Thoracic aorta (tissue), 2 donors: ENCODE results near the gene SDHAF1. TPM values are rescaled to one million over a fixed set of nuclear protein-coding genes. Genes with fewer than 3 reads are reported as not detected.

ENCODE experiments used
- ATAC-seq: fragments of 150-250 bp; one replicate; pipeline ENCODE4 v1.8.0; 2017; ENCODE audit warnings: low read depth; ENCODE audit not compliant: insufficient number of reproducible peaks, low FRiP score
- DNase-seq: peaks from one replicate; pipeline ENCODE4 v3.0.0-alpha.2; 2020; ENCODE audit warnings: low spot score
- H3K27ac ChIP-seq, 2 donors: fragments of 200-600 bp; sonication (generic); 1 replicate in 1 of 2; 2 replicates in 1 of 2; pipeline ENCODE4 v1.5.1; 2016; ENCODE audit warnings: mild to moderate bottlenecking in 2 of 2, moderate library complexity in 2 of 2
- H3K27me3 ChIP-seq: fragments of 200-600 bp; sonication (generic); replicated peaks from 2 replicates; pipeline ENCODE4 v1.6.0; 2016; ENCODE audit warnings: mild to moderate bottlenecking; ENCODE audit not compliant: insufficient read depth
- H3K36me3 ChIP-seq: fragments of 200-600 bp; sonication (generic); one replicate; pipeline ENCODE4 v1.5.1; 2016
- H3K4me1 ChIP-seq, 2 donors: fragments of 200-600 bp; sonication (generic); 1 replicate in 1 of 2; 2 replicates in 1 of 2; pipeline versions ENCODE4 v1.5.1 to v1.6.0; 2016; ENCODE audit warnings: low read depth in 2 of 2, mild to moderate bottlenecking in 1 of 2; ENCODE audit not compliant: control insufficient read depth in 1 of 2
- H3K4me3 ChIP-seq: fragments of 200-600 bp; sonication (generic); 2 replicates; pipeline ENCODE4 v1.5.1; 2016; ENCODE audit warnings: mild to moderate bottlenecking
- H3K9me3 ChIP-seq: fragments of 200-600 bp; sonication (generic); 2 replicates; pipeline ENCODE4 v1.5.1; 2016
- CTCF ChIP-seq: fragments of 200-600 bp; sonication (generic); IDR thresholded peaks from one replicate; pipeline ENCODE4 v1.5.1; 2019; ENCODE audit warnings: antibody characterized with exemption
- total RNA-seq, 2 donors: library from RNA; depleted of rRNA; stranded (reverse); fragments of >200 nt; gene quantifications; one replicate each; pipeline versions ENCODE4 v1.1.0 to v1.2.3, GENCODE V29; 2016

Gene SDHAF1
- total RNA-seq, 2 donors from 2014 or later = 43.0 to 70.5 TPM

GRCh38 chr19:35987571-35987896 lies 7.5 kb upstream of the SDHAF1 start:
- no peaks in the 10 kb centered on the region for H3K36me3 ChIP-seq
- no peaks in the 10 kb centered on the region for H3K27me3 ChIP-seq
- H3K27ac ChIP-seq = no peak overlapping the region
- TF ChIP-seq CTCF = no peak
- ATAC-seq (no peak), DNase-seq (no peak)
- H3K4me1 ChIP-seq = peaks cover 0 to 6% of the 10 kb centered on the region in 2 donors
- peak overlapping the region; percentile 63 for H3K4me3 ChIP-seq
- H3K9me3 ChIP-seq = no peaks in the 10 kb centered on the region

- ATAC-seq = no peak
- Histone ChIP-seq H3K4me3 (no peak overlapping the region), H3K4me1 (peaks cover 0 to 8% of the 10 kb centered on the region in 2 donors), H3K27me3 (no peaks in the 10 kb centered on the region), H3K36me3 (no peaks in the 10 kb centered on the region), H3K27ac (no peak overlapping the region), H3K9me3 (no peaks in the 10 kb centered on the region)
- DNase-seq = no peak
- no peak for TF ChIP-seq CTCF
Measured at GRCh38 chr19:35988824-35989223, 6.2 kb upstream of the SDHAF1 start.

- no peak overlapping the region for H3K27ac ChIP-seq
- no peaks in the 10 kb centered on the region for H3K36me3 ChIP-seq
- no peaks in the 10 kb centered on the region for H3K9me3 ChIP-seq
- no peaks in the 10 kb centered on the region for H3K27me3 ChIP-seq
- peaks cover 0 to 14% of the 10 kb centered on the region in 2 donors for H3K4me1 ChIP-seq
- no peak overlapping the region for H3K4me3 ChIP-seq
- DNase-seq = no peak
- ATAC-seq = no peak
- TF ChIP-seq CTCF = no peak
Measured at GRCh38 chr19:35990156-35990555, 4.8 kb upstream of the SDHAF1 start.

GRCh38 chr19:35990771-35991730 lies 3.9 kb upstream of the SDHAF1 start:
- DNase-seq (no peak), ATAC-seq (no peak)
- no peak overlapping the region for H3K4me3 ChIP-seq
- no peaks in the 10 kb centered on the region for H3K9me3 ChIP-seq
- no peaks in the 10 kb centered on the region for H3K27me3 ChIP-seq
- peaks cover 5 to 18% of the 10 kb centered on the region in 2 donors for H3K4me1 ChIP-seq
- no peak for TF ChIP-seq CTCF
- H3K27ac ChIP-seq = no peak overlapping the region
- no peaks in the 10 kb centered on the region for H3K36me3 ChIP-seq

- H3K4me1 ChIP-seq = peaks cover 12 to 26% of the 10 kb centered on the region in 2 donors
- DNase-seq = no peak
Measured at GRCh38 chr19:35991731-35992450, 3.1 kb upstream of the SDHAF1 start.

More at GRCh38 chr19:35991731-35992450, 3.1 kb upstream of the SDHAF1 start:
- no peak for TF ChIP-seq CTCF
- no peaks in the 10 kb centered on the region for H3K27me3 ChIP-seq
- no peak overlapping the region for H3K27ac ChIP-seq
- H3K4me3 ChIP-seq = no peak overlapping the region
- no peaks in the 10 kb centered on the region for H3K36me3 ChIP-seq
- no peak for ATAC-seq
- no peaks in the 10 kb centered on the region for H3K9me3 ChIP-seq
